ENCODE results near the gene FREM3.

- no peak for TF ChIP-seq POLR2AphosphoS5 (IDR thresholded peaks at IDR 0.05)
- TF ChIP-seq POLR2A (IDR thresholded peaks at IDR 0.05): no peak
- no peak for TF ChIP-seq CTCF (IDR thresholded peaks at IDR 0.05)
Observed at GRCh38 chr4:143575331-143575730, 125.1 kb downstream of the FREM3 start.

All from suprapubic skin (tissue), 4 donors.